Loucy (cell line): ENCODE data around the gene KBTBD2.

ENCODE experiments used
- H2AFZ ChIP-seq: fragments of 200-600 bp; sonication (generic); 2 replicates; pipeline ENCODE4 v1.6.0; 2016; ENCODE audit warnings: antibody characterized with exemption, mild to moderate bottlenecking, low read length, moderate library complexity
- H3F3A ChIP-seq: fragments of 200-600 bp; 2 replicates; pipeline ENCODE4 v1.6.0; 2016; ENCODE audit warnings: antibody characterized with exemption, low read depth, mild to moderate bottlenecking
- H3K27me3 ChIP-seq: fragments of 200-600 bp; sonication (generic); 2 replicates; pipeline ENCODE4 v1.6.1; 2014; ENCODE audit warnings: low read length, mild to moderate bottlenecking; ENCODE audit not compliant: insufficient read depth, poor library complexity, severe bottlenecking
- H3K36me3 ChIP-seq: fragments of 200-600 bp; sonication (generic); 2 replicates; pipeline ENCODE4 v1.6.1; 2016; ENCODE audit warnings: low read length; ENCODE audit not compliant: insufficient read depth
- H3K4me1 ChIP-seq: fragments of 200-600 bp; sonication (generic); 2 replicates; pipeline ENCODE4 v1.5.1; 2014; ENCODE audit warnings: low read length, mild to moderate bottlenecking; ENCODE audit not compliant: insufficient read depth, poor library complexity, severe bottlenecking
- H3K4me2 ChIP-seq: fragments of 200-600 bp; sonication (generic); 2 replicates; pipeline ENCODE4 v1.6.0; 2014; ENCODE audit warnings: antibody characterized with exemption, low read length, low read depth, mild to moderate bottlenecking; ENCODE audit not compliant: poor library complexity, severe bottlenecking
- H3K4me3 ChIP-seq: fragments of 200-600 bp; sonication (generic); 2 replicates; pipeline ENCODE4 v1.5.1; 2014; ENCODE audit warnings: low read length, mild to moderate bottlenecking, mixed read lengths; ENCODE audit not compliant: poor library complexity, severe bottlenecking
- H3K79me2 ChIP-seq: fragments of 200-600 bp; sonication (generic); 2 replicates; pipeline ENCODE4 v1.6.1; 2014; ENCODE audit warnings: low read length; ENCODE audit not compliant: insufficient read depth
- H3K9ac ChIP-seq: fragments of 200-600 bp; sonication (generic); 2 replicates; pipeline ENCODE4 v1.6.0; 2014; ENCODE audit warnings: mild to moderate bottlenecking, low read depth, low read length, moderate library complexity; ENCODE audit not compliant: poor library complexity, severe bottlenecking
- H3K9me2 ChIP-seq: fragments of 200-600 bp; sonication (generic); replicated peaks from 2 replicates; pipeline ENCODE4 v1.6.1; 2016; ENCODE audit warnings: low read depth, low read length, mixed read lengths
- H3K9me3 ChIP-seq: fragments of 200-600 bp; sonication (generic); 2 replicates; pipeline ENCODE4 v1.6.1; 2014; ENCODE audit warnings: mild to moderate bottlenecking, antibody characterized with exemption, low read length, low read depth; ENCODE audit not compliant: insufficient read depth
- H4K20me1 ChIP-seq: fragments of 200-600 bp; sonication (generic); 2 replicates; pipeline ENCODE4 v1.6.0; 2014; ENCODE audit warnings: antibody characterized with exemption, low read length, mild to moderate bottlenecking; ENCODE audit not compliant: insufficient read depth, poor library complexity, severe bottlenecking
- CTCF ChIP-seq: fragments of 200-600 bp; sonication (generic); conservative IDR thresholded peaks from 2 replicates; pipeline ENCODE4 v1.5.1; 2014; ENCODE audit warnings: mild to moderate bottlenecking, antibody characterized with exemption, low read length
- EZH2phosphoT487 ChIP-seq: fragments of 200-600 bp; IDR thresholded peaks from 2 replicates; pipeline ENCODE4 v1.6.1; 2018; ENCODE audit warnings: antibody characterized with exemption, mild to moderate bottlenecking, moderate library complexity, borderline replicate concordance

Gene KBTBD2

DNA sequence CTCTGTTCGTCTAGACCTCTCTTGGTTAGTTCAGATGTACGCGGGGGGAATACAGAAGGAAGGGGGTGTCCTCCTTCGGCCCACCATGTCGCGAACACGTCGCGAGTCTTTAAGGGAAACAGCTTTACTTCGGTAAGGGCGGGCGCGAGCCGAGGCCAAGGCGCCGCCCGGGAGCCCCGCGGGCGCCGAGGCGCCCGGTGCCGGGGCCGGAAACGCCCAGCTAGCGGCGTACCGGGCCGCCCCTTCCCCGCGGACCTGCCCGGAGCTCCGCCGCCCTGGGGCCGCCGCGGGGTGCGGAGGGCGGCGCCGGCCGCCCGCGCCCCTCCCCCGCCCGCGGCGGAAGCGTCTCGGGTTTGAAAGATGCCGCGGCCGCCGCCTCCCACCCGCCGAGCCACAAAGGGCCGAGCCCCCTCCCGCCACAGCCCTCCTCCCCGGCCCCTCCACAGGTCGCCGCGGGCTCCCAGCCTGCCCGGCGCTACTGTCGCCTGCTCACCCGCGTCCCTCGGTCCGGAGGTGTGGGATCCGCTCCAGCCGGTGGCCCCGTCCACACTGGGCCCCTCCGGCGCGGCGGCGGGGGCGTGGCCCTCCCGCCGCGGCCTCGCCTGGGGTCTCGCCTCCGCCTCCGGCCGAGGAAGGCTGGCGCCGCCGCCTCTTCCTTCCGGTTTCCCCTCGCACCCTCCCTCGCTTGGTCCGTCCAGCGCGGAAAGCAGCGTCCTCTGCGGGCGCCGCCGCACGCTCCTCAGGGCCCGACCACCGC, at the start of gene KBTBD2:
TSS of gene KBTBD2 (minus strand) at position 718 of the 757 bp plus-strand sequence. CDS start 12,156 bp downstream, outside the sequence.
- Histone ChIP-seq H3K9me3 (no peaks in the 10 kb centered on the region), H4K20me1 (peaks cover 47% of the 10 kb centered on the region), H3F3A (no peaks in the 10 kb centered on the region), H3K9me2 (no peaks in the 10 kb centered on the region), H3K4me1 (peaks cover 47% of the 10 kb centered on the region), H2AFZ (peak within 1 kb of the TSS; percentile 76), H3K4me3 (peak within 1 kb of the TSS; percentile 95), H3K36me3 (no peaks in the 10 kb centered on the region), H3K9ac (peak within 1 kb of the TSS; percentile 98), H3K27me3 (no peaks in the 10 kb centered on the region), H3K79me2 (peaks cover 48% of the 10 kb centered on the region), H3K4me2 (peak within 1 kb of the TSS; percentile 94)
- TF ChIP-seq EZH2phosphoT487 (no peak), CTCF (no peak)

- Histone ChIP-seq H3F3A (no peaks in the 10 kb centered on the region), H3K9me2 (no peaks in the 10 kb centered on the region), H3K79me2 (no peaks in the 10 kb centered on the region), H2AFZ (no peak overlapping the region), H3K9me3 (no peaks in the 10 kb centered on the region), H4K20me1 (no peaks in the 10 kb centered on the region), H3K4me1 (no peaks in the 10 kb centered on the region), H3K9ac (no peak overlapping the region), H3K36me3 (no peaks in the 10 kb centered on the region), H3K4me2 (no peak overlapping the region), H3K27me3 (no peaks in the 10 kb centered on the region), H3K4me3 (no peak overlapping the region)
- TF ChIP-seq CTCF (no peak), EZH2phosphoT487 (no peak)
These were observed 49.6 kb upstream of the KBTBD2 start for GRCh38 chr7:32941181-32941580.

- Histone ChIP-seq H2AFZ (no peak overlapping the region), H3F3A (no peaks in the 10 kb centered on the region), H3K79me2 (no peaks in the 10 kb centered on the region), H3K9ac (no peak overlapping the region), H3K27me3 (no peaks in the 10 kb centered on the region), H4K20me1 (no peaks in the 10 kb centered on the region), H3K4me3 (no peak overlapping the region), H3K36me3 (no peaks in the 10 kb centered on the region), H3K9me2 (no peaks in the 10 kb centered on the region), H3K4me1 (no peaks in the 10 kb centered on the region), H3K4me2 (no peak overlapping the region), H3K9me3 (no peaks in the 10 kb centered on the region)
- TF ChIP-seq EZH2phosphoT487, result no peak
These were observed 46.0 kb upstream of the KBTBD2 start for GRCh38 chr7:32937344-32938174.
